Astrocyte of the spinal cord (primary cell): ENCODE measurements around the gene ASCC2.

Experiments
- DNase-seq: peaks from one replicate; pipeline ENCODE4 v3.0.0; 2011; ENCODE audit warnings: low read depth, low spot score
- H3K4me3 ChIP-seq: 2 replicates; pipeline ENCODE4 v1.5.1; 2011; ENCODE audit warnings: low read depth, mild to moderate bottlenecking, low read length, moderate library complexity
- CTCF ChIP-seq: IDR thresholded peaks from 2 replicates; pipeline ENCODE4 v1.5.1; 2012; ENCODE audit warnings: low read depth, mild to moderate bottlenecking, low read length, inconsistent platforms
- in situ Hi-C: cut with HindIII; loops from 2 replicates; pipeline ENCODE4 v1.10.0; 2017; ENCODE audit warnings: low sequenced_read_pairs

The ASCC2 gene

DNA sequence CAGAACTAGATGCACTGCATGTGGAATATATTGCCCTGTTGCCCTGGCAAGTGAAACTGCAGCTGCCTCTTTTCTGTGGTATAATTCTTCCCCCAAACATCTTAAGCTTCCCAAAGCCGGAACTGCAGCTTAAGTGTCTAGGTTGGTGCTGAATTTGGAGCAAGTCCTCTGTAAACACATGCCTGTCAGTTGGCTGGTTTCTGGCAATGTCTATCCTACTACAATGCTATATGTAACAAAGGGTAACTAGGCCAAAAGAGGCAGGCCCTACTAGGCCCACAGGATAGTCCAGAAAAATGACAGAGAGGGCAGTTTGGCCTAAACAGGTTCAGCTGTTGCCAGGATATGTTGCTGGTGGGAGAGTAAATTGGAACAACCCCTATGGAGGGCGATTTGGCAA is 27.9 kb downstream of the ASCC2 start:
- in situ Hi-C loops, result no loop called here
- no peak for DNase-seq
- TF ChIP-seq CTCF, result no peak
- no peak overlapping the region for H3K4me3 ChIP-seq

GRCh38 chr22:29806196-29806595 is 31.9 kb downstream of the ASCC2 start:
- DNase-seq, result no peak
- TF ChIP-seq CTCF, result no peak
- in situ Hi-C loops, result no loop called here
- H3K4me3 ChIP-seq, result no peak overlapping the region

GRCh38 chr22:29804985-29805384 is 33.1 kb downstream of the ASCC2 start:
- in situ Hi-C loops, result no loop called here
- no peak for DNase-seq
- TF ChIP-seq CTCF, result no peak
- H3K4me3 ChIP-seq, result no peak overlapping the region

- no peak for DNase-seq
- TF ChIP-seq CTCF, result no peak
- no peak overlapping the region for H3K4me3 ChIP-seq
- in situ Hi-C loops, result no loop called here
These were observed 34.9 kb downstream of the ASCC2 start for GRCh38 chr22:29803190-29803589.

GRCh38 chr22:29801796-29802195 is 36.3 kb downstream of the ASCC2 start:
- TF ChIP-seq CTCF, result no peak
- no peak for DNase-seq
- in situ Hi-C loops, result no loop called here
- no peak overlapping the region for H3K4me3 ChIP-seq

- in situ Hi-C loops, result no loop called here
- no peak for DNase-seq
- TF ChIP-seq CTCF, result no peak
- H3K4me3 ChIP-seq, result no peak overlapping the region
These were observed 36.9 kb downstream of the ASCC2 start for GRCh38 chr22:29801153-29801552.

DNA sequence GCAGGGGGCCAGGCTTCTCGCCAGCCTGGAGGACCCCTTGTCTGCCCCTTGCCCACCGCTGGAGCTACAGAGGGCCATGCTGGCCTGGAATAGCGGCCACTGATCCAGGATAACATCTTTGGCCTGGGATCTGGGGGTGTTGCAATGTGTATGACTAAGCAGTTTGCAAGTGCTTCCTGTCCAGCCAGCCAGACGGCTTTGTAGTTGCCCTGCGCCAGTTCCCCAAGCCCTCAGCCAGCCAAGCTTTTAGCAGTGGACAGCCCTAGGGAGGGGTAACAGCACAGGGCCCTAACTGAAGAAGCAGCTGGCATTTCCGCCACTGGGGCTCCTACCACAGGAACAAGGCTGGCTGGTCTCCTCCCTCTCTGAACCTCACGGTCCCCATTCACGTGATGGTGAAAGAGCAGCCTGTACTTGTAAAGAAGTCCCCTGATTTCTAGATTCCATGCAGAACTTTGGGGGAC is 38.8 kb downstream of the ASCC2 start:
- H3K4me3 ChIP-seq, result no peak overlapping the region
- in situ Hi-C loops, result no loop called here
- DNase-seq, result peak; percentile 85
- TF ChIP-seq CTCF, result no peak
